ENCODE measurements around the gene QRFPR.
"Not testable (repeated sequence)": the region's sequence is repeated elsewhere in the genome, so short reads cannot be mapped to it uniquely, and the experiment has no call there.

Gene QRFPR

GRCh38 chr4:121339307-121339706, 41.5 kb downstream of the QRFPR start:
- no peak for DNase-seq (ENCODE audit: low read depth)

DNA sequence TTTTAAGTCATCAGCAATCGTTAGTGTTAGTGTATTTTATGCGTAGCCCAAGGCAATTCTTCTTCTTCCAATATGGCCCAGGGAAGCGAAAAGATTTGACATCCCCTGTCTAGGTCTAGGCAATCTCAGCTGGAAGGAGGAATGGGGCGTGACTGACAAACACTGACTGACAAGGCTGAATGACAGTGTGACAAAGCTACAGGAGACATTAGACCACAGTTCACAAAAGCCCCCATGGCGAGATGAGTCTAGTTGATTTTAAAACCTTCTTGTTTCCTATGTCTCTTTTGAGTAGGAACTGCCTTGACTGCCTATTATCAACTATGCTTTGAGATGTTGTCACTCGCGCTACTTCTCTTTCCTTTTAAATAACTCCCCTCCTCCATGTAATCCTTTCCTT, 42.3 kb downstream of the QRFPR start:
- DNase-seq (ENCODE audit: low read depth) = no peak

- no peak for DNase-seq (ENCODE audit: low read depth)
Measured at GRCh38 chr4:121336706-121337105, 44.1 kb downstream of the QRFPR start.

DNA sequence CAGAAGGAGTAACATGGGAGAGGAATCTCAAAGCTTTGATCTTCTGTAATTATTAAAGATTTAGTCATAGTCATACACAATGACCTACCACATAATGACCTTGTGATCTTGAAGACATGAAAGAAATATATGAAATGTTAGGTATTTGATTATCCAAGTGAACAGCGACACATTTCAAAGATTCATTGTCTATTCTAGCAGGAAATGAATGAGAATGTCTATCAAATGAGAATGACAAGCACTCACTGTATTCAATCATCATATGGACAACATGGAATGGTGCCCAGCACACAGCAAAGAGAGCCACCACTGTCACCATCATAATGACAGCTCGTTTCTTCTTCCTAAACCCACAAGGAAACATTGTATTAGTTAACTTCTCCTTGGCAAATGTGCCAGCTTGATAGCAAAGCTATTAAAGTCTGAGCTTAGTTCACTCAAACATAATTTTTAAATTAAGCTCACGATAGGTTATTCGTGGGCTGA, 50.6 kb downstream of the QRFPR start:
- no peak for DNase-seq (ENCODE audit: low read depth)

DNA sequence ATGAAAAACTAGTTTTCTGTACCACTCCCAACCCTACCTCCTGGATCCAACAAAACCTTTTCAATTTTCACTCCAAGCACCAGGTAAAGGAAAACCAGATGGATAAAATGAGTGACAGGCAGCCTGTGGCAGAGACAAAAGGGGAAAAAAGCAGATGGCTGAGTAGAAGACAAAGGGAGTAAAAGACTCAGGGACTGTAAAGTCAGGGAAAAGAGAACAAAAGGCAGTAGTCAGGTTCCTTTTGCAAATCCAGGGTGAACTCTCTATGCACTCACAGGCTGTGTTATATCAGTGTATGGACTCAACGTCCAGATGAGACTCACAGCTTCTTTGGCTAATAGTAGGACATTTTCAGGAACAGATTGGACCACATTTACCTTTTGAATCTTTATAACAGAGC, 54.2 kb downstream of the QRFPR start:
- DNase-seq (ENCODE audit: low read depth) = no peak

GRCh38 chr4:121324331-121324730, 56.5 kb downstream of the QRFPR start:
- no peak for DNase-seq (ENCODE audit: low read depth)

GRCh38 chr4:121321466-121321865, 59.4 kb downstream of the QRFPR start:
- no peak for DNase-seq (ENCODE audit: low read depth)

DNA sequence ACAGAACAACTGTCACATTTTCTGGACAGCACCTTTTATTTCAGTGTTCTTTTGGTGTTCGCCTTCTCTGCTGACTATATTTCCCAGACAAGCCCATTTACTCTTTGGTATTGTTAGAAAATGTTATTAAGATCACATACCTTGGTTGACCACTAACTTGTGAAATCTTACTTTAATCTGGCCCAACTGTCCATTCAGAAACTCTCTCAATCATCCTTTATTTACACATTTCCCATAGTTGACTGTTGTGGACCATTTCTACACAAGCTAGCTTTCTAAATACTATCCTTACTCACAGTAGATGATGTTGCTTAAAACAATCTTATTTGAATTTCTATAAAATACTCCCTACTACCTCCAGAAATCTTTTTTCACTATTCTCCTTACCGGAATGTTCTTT, 64.7 kb downstream of the QRFPR start:
- DNase-seq (ENCODE audit: low read depth) = no peak

DNA sequence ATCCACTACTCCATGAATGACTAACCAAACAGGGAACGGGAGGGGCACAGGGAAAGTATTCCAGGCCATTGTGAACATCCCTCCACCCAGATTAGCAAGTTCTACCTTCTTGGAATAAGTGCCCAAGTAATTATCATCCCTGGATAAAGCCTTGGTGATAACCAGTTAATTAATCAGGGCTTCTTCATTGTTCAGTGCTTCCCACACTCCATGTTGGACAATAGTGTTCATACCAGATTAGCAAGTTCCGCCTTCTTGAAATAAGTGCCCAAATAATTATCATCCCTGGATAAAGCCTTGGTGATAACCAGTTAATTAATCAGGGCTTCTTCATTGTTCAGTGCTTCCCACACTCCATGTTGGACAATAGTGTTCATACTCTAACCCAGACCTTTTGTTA, 67.4 kb downstream of the QRFPR start:
- not testable (repeated sequence) for DNase-seq (ENCODE audit: low read depth)

- no peak for DNase-seq (ENCODE audit: low read depth)
Measured at GRCh38 chr4:121308828-121309227, 72.0 kb downstream of the QRFPR start.

GRCh38 chr4:121308328-121308663, 72.5 kb downstream of the QRFPR start:
- no peak for DNase-seq (ENCODE audit: low read depth)

DNA sequence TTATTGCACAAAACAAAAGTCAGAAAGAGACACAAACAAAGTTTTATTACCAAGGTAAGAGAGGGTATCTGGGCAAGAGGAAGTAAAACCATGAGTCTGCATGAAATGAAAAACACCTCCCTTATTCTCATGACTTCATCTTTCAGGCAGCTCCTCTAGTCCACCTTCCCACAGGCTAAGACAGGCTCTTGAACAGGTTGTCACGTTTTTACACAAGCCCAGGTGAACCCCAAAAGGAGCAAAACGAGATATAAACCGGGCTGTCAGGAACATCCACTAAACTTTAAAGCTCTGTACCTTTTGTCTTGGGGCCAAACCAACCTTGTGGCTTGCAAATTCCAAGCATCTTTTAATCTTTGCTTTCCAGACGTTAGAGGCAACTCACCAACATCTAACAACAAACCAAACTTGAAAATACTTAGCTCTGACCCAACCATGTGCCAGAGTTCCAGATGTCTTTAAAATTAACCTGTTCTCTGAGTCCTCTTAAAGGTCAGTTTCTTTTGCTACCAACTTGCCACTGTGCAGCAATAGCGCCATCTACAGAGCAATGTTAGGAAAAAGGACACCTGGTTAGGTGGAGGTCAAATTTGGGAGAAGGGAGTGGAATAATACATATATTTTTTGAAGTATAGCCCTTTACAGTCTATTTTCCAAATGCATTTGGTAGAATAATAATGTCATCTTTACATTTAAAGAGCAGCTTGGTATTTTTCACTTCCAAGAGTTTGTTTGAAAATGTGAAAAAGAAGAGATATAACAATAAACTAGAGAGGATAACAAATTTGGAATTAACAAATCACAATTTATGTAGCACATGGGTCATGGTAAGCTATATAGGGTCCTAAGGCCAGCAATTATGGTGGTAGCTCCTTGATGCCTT, 73.1 kb downstream of the QRFPR start:
- peak; percentile 2 for DNase-seq (ENCODE audit: low read depth)

- no peak for DNase-seq (ENCODE audit: low read depth)
Measured at GRCh38 chr4:121306931-121307330, 73.9 kb downstream of the QRFPR start.

DNA sequence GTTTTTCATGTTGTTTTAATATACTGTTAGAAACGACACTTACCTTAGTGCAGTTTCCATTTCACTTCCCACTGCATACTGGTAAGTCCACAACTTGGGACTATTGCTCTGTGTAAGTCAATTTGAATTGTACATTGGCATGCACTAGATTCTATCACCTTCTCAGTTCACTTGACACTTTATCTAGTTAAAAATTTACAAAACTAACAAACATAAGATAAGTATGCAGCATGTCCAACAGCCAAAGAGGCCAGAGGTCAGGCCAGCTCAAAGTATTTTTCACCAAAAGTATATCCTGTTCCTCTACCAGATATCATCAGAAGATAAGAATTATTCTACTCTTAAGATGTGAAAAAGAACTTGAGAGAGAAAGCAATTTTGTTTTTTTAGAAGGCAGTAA, 75.9 kb downstream of the QRFPR start:
- no peak for DNase-seq (ENCODE audit: low read depth)

DNA sequence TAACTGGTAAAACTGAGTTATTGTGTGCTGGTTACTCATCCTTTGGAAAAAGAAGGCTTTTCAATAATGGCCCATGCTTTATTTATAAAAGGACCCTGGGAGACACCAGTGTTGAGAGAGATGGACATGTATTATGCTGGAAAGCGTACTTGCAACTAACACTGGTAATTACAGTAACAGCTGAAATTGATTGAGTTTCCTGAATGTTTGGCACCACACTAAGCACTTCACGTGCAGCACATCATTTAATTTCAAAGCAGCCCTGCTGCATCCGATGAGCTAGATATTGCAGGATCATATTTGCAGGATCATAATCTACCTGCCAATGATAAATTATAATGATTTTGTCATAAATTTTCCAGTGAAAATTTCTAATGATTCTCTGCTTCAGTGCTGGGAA, 81.5 kb downstream of the QRFPR start:
- DNase-seq (ENCODE audit: low read depth) = no peak

- DNase-seq (ENCODE audit: low read depth) = no peak
Measured at GRCh38 chr4:121283319-121283718, 97.5 kb downstream of the QRFPR start.

GRCh38 chr4:121280425-121280824, 100.4 kb downstream of the QRFPR start:
- no peak for DNase-seq (ENCODE audit: low read depth)

- no peak for DNase-seq (ENCODE audit: low read depth)
Measured at GRCh38 chr4:121278811-121279368, 101.9 kb downstream of the QRFPR start.

All from T-helper 22 cell (primary cell).